Prostate gland (tissue), 2 donors: ENCODE measurements around the gene SBK2.

Experiments
- CTCF ChIP-seq, 4 experiments: fragments of 200-600 bp in 2 of 4; fragments of 450-650 bp in 2 of 4; sonication (generic) in 2 of 4; IDR thresholded peaks; 1 replicate in 3 of 4; 2 replicates in 1 of 4; pipeline ENCODE4 v1.5.1; 2016 to 2019; ENCODE audit warnings: antibody characterized with exemption in 4 of 4, mild to moderate bottlenecking in 2 of 4, moderate library complexity in 2 of 4
- POLR2AphosphoS5 ChIP-seq: sonication (generic); formaldehyde crosslinking; IDR thresholded peaks from one replicate; pipeline ENCODE4 v1.6.1; 2017; ENCODE audit warnings: antibody characterized with exemption

GRCh38 chr19:55481794-55482155 is 55.2 kb downstream of the SBK2 start:
- TF ChIP-seq CTCF (IDR thresholded peaks at IDR 0.05) (no peak), POLR2AphosphoS5 (no peak)
